ENCODE data around the gene GFRA4.

The GFRA4 gene

DNA sequence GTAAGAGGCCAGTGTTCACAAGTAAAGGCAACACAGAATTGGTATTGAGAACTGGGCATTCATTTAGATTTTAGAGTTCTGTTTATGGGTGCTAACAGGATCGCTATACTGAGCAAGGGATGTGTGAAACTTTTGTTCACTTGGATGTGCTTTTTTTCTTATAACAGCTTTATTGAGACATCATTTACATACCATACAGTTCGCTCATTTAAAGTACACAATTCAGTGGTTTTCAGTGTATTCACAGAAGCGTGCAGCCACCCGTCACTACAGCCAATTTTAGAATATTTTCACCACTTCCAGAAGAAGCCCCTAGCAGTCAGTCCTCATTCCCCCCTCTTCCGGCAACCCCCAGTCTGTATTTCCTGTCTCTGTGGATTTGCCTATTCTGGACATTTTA is 48.7 kb downstream of the GFRA4 start:
- no peak for DNase-seq

DNA sequence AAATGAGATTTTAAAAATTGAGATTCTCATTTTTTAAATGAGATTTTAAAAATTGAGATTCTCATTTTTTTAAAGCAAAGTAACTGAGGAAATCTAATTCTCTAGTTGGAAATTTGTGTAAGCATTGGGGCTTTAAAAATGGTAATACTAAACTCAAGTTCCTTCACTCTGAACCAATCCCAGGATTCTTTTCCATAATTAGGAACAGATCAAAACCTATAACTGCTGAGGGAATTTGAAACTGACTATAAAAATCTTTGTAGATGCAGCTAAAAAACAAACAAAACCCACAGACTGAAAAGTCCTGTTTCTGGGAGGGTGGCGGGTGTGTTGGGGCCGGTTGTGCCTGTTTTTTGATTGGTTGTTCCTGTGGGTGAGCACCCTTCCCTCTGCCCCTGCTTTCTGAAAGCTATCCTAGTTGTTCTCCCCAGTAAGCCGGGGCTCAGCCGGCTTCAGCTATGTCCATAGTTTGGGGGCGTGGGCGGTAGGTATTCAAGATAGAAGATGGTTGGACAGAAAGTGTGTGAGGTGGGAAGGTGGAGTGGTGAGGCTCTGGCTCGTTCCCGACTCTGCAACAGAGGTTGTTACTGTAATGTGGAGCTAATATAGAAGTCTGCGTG is 49.3 kb downstream of the GFRA4 start:
- no peak for DNase-seq

DNA sequence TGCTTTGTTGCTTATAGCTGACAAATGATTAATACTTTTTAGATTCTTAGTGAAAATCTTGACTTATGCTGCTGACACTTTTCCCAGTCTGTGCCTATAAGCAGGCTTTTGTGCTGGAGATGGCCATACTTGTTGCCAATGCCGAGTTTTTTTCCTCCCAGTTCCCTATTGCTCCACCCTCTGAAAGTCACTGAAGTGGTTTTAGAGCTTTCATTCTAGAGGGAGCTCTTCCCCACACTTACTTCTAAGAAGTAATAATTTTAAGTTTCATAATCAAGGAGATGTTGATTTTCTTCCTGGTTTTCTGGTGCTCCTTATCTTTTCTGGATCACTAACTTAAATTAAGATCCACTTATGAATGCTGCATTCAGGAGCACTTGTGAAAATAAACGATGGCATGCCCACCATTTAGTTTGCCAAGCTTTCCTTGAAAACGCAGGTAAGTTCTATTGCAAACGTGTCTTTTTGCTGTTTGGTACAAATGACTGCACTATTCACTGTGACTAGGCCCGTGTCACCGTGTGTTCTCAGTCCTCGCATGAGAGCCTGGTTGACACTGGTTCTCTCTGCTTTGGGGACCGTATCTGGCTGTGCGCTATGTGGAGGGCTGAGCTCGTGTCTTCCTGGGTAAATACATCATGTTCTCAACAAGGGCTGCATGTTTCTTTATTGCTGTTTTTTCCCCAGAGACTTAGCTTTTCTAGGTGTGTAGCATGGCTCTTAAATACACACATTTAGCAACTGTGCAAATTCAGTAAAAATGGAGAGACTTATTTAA is 50.2 kb downstream of the GFRA4 start:
- no peak for DNase-seq

DNA sequence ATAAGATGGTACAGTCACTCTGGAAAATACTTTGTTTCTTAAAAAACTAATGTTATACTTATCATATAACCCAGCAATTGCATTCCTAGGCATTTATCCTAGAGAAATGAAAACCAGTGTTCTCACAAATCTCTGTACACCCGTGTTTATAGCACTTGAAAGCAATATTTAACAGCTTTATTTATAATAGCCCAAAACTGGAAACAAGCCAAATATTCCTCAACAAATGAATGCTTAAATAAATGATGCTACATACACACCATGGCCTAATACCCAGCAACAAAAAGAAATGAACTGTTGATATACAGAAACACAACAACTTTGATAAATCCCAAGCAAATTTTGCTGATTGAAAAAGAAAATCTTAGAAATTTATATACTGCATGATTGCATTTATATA is 51.3 kb downstream of the GFRA4 start:
- no peak for DNase-seq
